T follicular helper cell (primary cell): ENCODE measurements around the gene MZF1.
"Not testable (repeated sequence)": the region's sequence is repeated elsewhere in the genome, so short reads cannot be mapped to it uniquely, and the experiment has no call there.

ENCODE experiments used
- DNase-seq: peaks from one replicate; pipeline ENCODE4 v3.0.0-alpha.2; 2020; ENCODE audit warnings: low read depth

Gene MZF1

DNA sequence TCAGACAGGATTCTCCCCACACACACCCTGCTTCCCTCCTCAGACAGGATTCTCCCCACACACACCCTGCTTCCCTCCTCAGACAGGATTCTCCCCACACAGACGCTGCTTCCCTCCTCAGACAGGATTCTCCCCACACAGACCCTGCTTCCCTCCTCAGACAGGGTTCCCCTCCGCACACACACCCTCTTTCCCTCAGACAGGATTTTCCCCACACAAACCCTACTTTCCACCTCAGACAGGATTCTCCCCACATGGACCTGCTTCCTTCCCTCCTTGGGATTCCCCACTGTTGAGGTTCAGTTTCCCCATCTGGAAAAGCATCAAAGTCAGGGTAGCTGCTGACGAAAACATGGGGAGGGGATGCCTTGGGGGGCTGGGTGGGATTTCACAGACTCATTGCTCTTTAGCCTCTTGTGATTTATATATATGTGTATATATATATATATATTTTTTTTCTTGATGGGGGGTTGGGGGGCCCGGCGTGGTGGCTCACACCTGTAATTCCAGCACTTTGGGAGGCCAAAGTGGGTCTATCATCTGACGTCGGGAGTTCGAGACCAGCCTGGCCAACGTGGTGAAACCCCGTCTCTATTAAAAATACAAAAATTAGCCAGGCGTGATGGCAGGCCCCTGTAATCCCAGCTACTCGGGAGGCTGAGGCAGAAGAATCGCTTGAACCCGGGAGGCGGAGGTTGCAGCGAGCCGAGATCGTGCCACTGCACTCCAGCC is 30.3 kb downstream of the MZF1 start:
- not testable (repeated sequence) for DNase-seq

- DNase-seq: not testable (repeated sequence)
Measured at GRCh38 chr19:58539169-58539559, 34.0 kb downstream of the MZF1 start.

DNA sequence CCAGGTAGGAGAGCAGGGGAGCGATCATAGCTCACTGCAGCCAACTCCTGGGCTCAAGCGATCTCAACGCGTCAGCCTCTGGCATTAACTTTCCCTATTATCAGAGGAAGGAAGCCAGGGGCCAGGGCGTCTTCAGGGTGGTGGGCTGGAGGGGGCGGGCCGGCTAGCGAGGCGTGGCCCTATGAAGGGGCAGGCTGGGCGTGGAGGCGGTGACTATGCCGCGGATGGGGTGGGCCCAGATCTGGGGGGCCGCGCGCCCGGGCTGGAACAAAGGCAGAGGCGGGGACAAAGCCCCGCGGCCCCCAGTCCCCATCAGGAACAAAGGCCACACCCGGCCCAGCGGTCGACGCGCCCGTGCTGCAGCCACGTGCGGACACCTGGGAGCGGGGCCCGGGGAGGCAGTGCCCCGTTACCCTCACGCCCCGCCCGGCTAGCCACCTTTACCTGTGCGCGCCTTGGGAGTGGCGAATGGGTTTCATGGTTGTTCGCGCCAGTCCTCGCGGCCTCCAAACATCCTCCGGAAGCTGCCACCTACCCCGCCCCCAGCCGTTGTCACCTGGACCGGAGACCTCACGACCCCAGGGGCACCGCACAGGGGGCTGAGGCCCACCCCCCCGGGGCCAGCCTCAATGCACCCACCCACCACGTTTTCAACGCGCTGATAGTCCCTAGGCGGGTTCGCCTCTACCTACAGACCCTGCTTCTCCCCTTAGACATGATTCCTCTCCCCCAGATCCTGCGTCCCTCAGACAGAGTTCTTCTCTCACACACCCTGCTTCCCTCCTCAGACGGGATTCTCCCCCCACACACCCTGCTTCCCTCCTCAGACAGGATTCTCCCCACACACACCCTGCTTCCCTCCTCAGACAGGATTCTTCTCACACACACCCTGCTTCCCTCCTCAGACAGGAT is 34.6 kb downstream of the MZF1 start:
- DNase-seq: no peak

- no peak for DNase-seq
Measured at GRCh38 chr19:58536852-58537798, 36.0 kb downstream of the MZF1 start.

GRCh38 chr19:58535857-58536256 is 37.3 kb downstream of the MZF1 start:
- no peak for DNase-seq

- DNase-seq: no peak
Measured at GRCh38 chr19:58531034-58531840, 41.9 kb downstream of the MZF1 start.

DNA sequence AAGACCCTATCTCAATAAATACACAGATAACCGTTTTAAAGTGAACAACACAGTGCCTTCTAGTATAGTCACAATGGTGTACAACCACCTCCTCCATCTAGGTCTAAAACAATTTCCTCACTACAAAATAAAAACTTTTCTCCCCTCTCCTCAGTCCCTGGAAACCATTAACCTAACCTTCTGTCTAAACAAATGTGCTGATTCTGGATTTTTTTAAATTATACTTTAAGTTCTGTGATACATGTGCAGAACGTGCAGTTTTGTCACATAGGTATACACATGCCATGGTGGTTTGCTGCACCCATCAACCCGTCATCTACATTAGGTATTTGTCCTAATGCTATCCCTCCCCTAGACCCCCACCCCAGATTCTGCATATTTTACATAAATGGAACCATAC is 43.7 kb downstream of the MZF1 start:
- DNase-seq: no peak

DNA sequence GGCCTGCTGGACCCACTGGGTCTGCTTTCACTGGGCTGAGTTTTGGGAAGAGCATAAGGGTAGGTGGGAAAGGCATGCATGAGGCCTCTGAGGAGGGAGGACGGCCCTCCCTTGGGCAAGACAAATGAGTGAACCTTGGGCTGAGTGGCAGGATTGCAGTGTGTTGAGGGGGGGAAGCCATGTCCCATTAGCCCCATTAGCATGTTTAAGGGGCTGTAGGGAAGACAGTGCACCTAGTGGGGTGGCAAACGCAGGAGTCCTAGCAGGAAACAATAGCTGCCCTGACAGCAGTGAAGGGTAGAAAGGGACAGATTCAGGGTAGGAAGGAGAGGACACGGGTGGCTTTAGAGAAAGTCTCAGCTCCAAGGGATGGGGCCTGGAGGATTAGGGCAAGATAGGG is 50.4 kb downstream of the MZF1 start:
- no peak for DNase-seq

- no peak for DNase-seq
Measured at GRCh38 chr19:58521651-58522050, 51.5 kb downstream of the MZF1 start.

DNA sequence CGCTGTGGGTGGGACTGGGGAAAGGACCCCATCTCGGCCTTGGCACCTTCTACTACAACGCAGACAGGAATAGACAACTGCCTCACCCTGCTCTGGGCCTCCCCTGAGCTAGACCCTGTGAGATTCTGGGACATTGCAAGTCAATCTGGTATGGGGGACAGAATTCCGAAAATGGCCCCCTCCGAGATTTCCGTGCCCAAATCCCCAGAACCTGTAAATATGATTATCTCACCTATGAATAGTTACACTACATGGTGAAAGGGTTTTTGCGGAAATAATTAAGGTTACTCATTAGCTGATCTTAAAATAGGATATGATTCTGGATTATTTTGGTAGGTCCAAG is 52.9 kb downstream of the MZF1 start:
- no peak for DNase-seq

GRCh38 chr19:58519355-58520256 is 53.5 kb downstream of the MZF1 start, which contains the start of gene ZBTB45:
Gene ZBTB45 (minus strand): TSS chr19:58519810. CDS start chr19:58517673, 2,137 bp downstream.
- peak; percentile 80 for DNase-seq

DNA sequence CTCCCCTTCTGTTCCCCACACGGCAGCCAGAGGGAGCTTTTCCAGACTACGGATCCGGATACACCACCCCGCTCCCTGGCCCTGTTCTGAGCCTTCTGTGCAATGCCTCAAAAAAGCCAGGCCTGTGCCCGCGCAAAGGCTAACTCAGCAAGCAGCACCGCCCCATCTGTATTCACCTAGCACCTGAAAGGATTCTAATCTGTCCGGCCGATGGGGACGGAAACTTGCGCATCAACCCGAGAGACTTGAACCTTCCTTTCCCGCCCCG is 54.1 kb downstream of the MZF1 start:
- DNase-seq: peak; percentile 33

GRCh38 chr19:58518256-58519086 is 54.7 kb downstream of the MZF1 start:
- DNase-seq: no peak

- no peak for DNase-seq
Measured at GRCh38 chr19:58516964-58517833, 55.9 kb downstream of the MZF1 start.

- DNase-seq: no peak
Measured at GRCh38 chr19:58516246-58516836, 56.8 kb downstream of the MZF1 start.

- no peak for DNase-seq
Measured at GRCh38 chr19:58515259-58515658, 57.9 kb downstream of the MZF1 start.

DNA sequence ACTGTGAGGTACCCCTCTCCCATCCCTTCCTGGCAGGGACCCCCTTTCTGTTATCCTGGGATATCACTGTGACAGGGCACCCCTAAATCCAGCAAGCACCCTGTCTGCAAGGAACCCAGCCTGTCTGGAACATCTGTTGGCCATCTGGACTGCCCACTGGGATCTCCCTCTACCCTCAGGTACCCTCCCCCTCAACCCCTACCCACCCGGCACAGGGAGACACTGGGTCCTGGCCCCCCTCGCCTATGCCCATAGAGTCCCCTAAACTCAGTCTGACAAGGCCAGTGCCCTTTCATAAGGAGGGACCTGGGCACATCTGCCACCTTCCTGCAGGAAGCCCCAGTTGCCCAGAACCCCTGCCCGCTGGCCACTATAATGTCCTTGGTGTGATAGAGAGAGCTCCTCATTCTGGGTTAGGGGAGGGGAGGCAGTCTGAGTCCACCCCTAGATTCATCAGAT is 58.5 kb downstream of the MZF1 start:
- no peak for DNase-seq
